ENCODE data around the gene SERTAD3.
"Not testable (repeated sequence)": the region's sequence is repeated elsewhere in the genome, so short reads cannot be mapped to it uniquely, and the experiment has no call there.

Gene SERTAD3

DNA sequence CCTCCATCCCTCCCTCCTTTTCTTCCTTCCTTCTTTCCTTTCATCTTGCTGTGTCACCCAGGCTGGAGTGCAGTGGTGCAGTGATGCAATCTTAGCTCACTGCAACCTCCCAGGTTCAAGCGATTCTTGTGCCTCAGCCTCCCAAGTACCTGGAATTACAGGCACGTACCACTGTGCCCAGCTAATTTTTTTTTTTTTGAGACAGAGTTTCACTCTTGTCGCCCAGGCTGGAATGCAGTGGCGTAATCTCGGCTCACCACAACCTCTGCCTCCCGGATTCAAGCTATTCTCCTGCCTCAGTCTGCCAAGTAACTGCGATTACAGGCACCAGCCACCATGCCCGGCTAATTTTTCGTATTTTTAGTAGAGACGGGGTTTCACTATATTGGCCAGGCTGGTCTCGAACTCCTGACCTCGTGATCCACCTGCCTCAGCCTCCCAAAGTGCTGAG is 19.5 kb upstream of the SERTAD3 start:
- not testable (repeated sequence) for H2AFZ ChIP-seq (ENCODE audit: low read depth, low read length); H3K79me1 ChIP-seq (replicated peaks; ENCODE audit: low read length, poor library complexity, severe bottlenecking); H4K91ac ChIP-seq (ENCODE audit: low read length); H4K8ac ChIP-seq (ENCODE audit: low read length); H3K4ac ChIP-seq (ENCODE audit: low read depth in 1 of 2, low read length in 2 of 2); H3K23ac ChIP-seq (ENCODE audit: low read length in 2 of 2); H2AK5ac ChIP-seq (ENCODE audit: low read length, severe bottlenecking); H3K18ac ChIP-seq (ENCODE audit: low read depth in 1 of 2, low read length in 2 of 2); H3K27me3 ChIP-seq (ENCODE audit: control insufficient read depth in 1 of 2, insufficient read depth in 1 of 2, low read length in 2 of 2); H2BK5ac ChIP-seq (ENCODE audit: low read depth, low read length, poor library complexity, severe bottlenecking); H2BK120ac ChIP-seq (ENCODE audit: low read depth, low read length); H2BK15ac ChIP-seq (ENCODE audit: low read depth, poor library complexity, severe bottlenecking); H3K36me3 ChIP-seq (ENCODE audit: control insufficient read depth in 1 of 2, insufficient read depth in 2 of 2, low read depth in 1 of 2, low read length in 2 of 2); H3K4me2 ChIP-seq (ENCODE audit: low read length, poor library complexity, severe bottlenecking); H3K9me3 ChIP-seq (ENCODE audit: control insufficient read depth, low read length); H3K27ac ChIP-seq (ENCODE audit: low read length, poor library complexity, severe bottlenecking); H2BK12ac ChIP-seq (ENCODE audit: low read length in 2 of 2); H3K14ac ChIP-seq (ENCODE audit: low read length in 2 of 2)
- Histone ChIP-seq H3K4me1 (ENCODE audit: control insufficient read depth, insufficient read depth, low read depth, low read length) (peaks cover 22% of the 10 kb centered on the region), H3K9ac (ENCODE audit: low read length) (peak overlapping the region; percentile 91), H3K4me3 (ENCODE audit: insufficient read depth in 1 of 2, low read depth in 1 of 2, low read length in 2 of 2) (peak overlapping the region in 1 of 2 experiments; percentile 83)
- WGBS, result 81% methylated on average over 10 of the region's 12 CpGs
- peak; percentile 38 for DNase-seq

- H3K4ac ChIP-seq (ENCODE audit: low read depth in 1 of 2, low read length in 2 of 2), result no peak overlapping the region
- no peak overlapping the region for H3K9ac ChIP-seq (ENCODE audit: low read length)
- H2BK5ac ChIP-seq (ENCODE audit: low read depth, low read length, poor library complexity, severe bottlenecking), result no peak overlapping the region
- no peak overlapping the region for H3K4me2 ChIP-seq (ENCODE audit: low read length, poor library complexity, severe bottlenecking)
- 87% methylated on average over 7 of the region's 7 CpGs for WGBS
- H2BK15ac ChIP-seq (ENCODE audit: low read depth, poor library complexity, severe bottlenecking), result no peak overlapping the region
- H3K27ac ChIP-seq (ENCODE audit: low read length, poor library complexity, severe bottlenecking), result no peak overlapping the region
- peaks cover 11% of the 10 kb centered on the region for H3K79me1 ChIP-seq (replicated peaks; ENCODE audit: low read length, poor library complexity, severe bottlenecking)
- peak overlapping the region in 1 of 2 experiments; percentile 16 for H3K23ac ChIP-seq (ENCODE audit: low read length in 2 of 2)
- H3K36me3 ChIP-seq (ENCODE audit: control insufficient read depth in 1 of 2, insufficient read depth in 2 of 2, low read depth in 1 of 2, low read length in 2 of 2), result peaks cover 12% of the 10 kb centered on the region in 2 experiments
- no peak overlapping the region for H2BK120ac ChIP-seq (ENCODE audit: low read depth, low read length)
- H2BK12ac ChIP-seq (ENCODE audit: low read length in 2 of 2), result no peak overlapping the region
- H4K8ac ChIP-seq (ENCODE audit: low read length), result no peak overlapping the region
- no peak for DNase-seq
- H3K9me3 ChIP-seq (ENCODE audit: control insufficient read depth, low read length), result no peaks in the 10 kb centered on the region
- H3K27me3 ChIP-seq (ENCODE audit: control insufficient read depth in 1 of 2, insufficient read depth in 1 of 2, low read length in 2 of 2), result peaks cover 0 to 6% of the 10 kb centered on the region in 2 experiments
- no peak overlapping the region for H3K18ac ChIP-seq (ENCODE audit: low read depth in 1 of 2, low read length in 2 of 2)
- peaks cover 17% of the 10 kb centered on the region for H3K4me1 ChIP-seq (ENCODE audit: control insufficient read depth, insufficient read depth, low read depth, low read length)
- no peak overlapping the region for H3K4me3 ChIP-seq (ENCODE audit: insufficient read depth in 1 of 2, low read depth in 1 of 2, low read length in 2 of 2)
- no peak overlapping the region for H4K91ac ChIP-seq (ENCODE audit: low read length)
- H2AK5ac ChIP-seq (ENCODE audit: low read length, severe bottlenecking), result no peak overlapping the region
- no peak overlapping the region for H2AFZ ChIP-seq (ENCODE audit: low read depth, low read length)
- H3K14ac ChIP-seq (ENCODE audit: low read length in 2 of 2), result no peak overlapping the region
These were observed 17.6 kb upstream of the SERTAD3 start for GRCh38 chr19:40461669-40462221.

- Histone ChIP-seq H3K27ac (ENCODE audit: low read length, poor library complexity, severe bottlenecking) (no peak overlapping the region), H2BK15ac (ENCODE audit: low read depth, poor library complexity, severe bottlenecking) (no peak overlapping the region), H3K4ac (ENCODE audit: low read depth in 1 of 2, low read length in 2 of 2) (no peak overlapping the region), H2BK12ac (ENCODE audit: low read length in 2 of 2) (no peak overlapping the region), H3K23ac (ENCODE audit: low read length in 2 of 2) (no peak overlapping the region), H2AK5ac (ENCODE audit: low read length, severe bottlenecking) (no peak overlapping the region), H4K91ac (ENCODE audit: low read length) (no peak overlapping the region), H4K8ac (ENCODE audit: low read length) (no peak overlapping the region), H2BK5ac (ENCODE audit: low read depth, low read length, poor library complexity, severe bottlenecking) (no peak overlapping the region), H3K4me1 (ENCODE audit: control insufficient read depth, insufficient read depth, low read depth, low read length) (peaks cover 8% of the 10 kb centered on the region), H3K36me3 (ENCODE audit: control insufficient read depth in 1 of 2, insufficient read depth in 2 of 2, low read depth in 1 of 2, low read length in 2 of 2) (peaks cover 12 to 23% of the 10 kb centered on the region in 2 experiments), H3K14ac (ENCODE audit: low read length in 2 of 2) (no peak overlapping the region), H3K27me3 (ENCODE audit: control insufficient read depth in 1 of 2, insufficient read depth in 1 of 2, low read length in 2 of 2) (no peaks in the 10 kb centered on the region), H3K4me3 (ENCODE audit: insufficient read depth in 1 of 2, low read depth in 1 of 2, low read length in 2 of 2) (no peak overlapping the region), H2BK120ac (ENCODE audit: low read depth, low read length) (no peak overlapping the region), H3K9ac (ENCODE audit: low read length) (no peak overlapping the region), H3K79me1 (replicated peaks; ENCODE audit: low read length, poor library complexity, severe bottlenecking) (peaks cover 11% of the 10 kb centered on the region), H3K18ac (ENCODE audit: low read depth in 1 of 2, low read length in 2 of 2) (no peak overlapping the region), H3K4me2 (ENCODE audit: low read length, poor library complexity, severe bottlenecking) (no peak overlapping the region), H3K9me3 (ENCODE audit: control insufficient read depth, low read length) (no peaks in the 10 kb centered on the region), H2AFZ (ENCODE audit: low read depth, low read length) (no peak overlapping the region)
- WGBS, result 100% methylated on average over 3 of the region's 3 CpGs
- no peak for DNase-seq
These were observed 16.1 kb upstream of the SERTAD3 start for GRCh38 chr19:40460185-40460584.

GRCh38 chr19:40458597-40458974 is 14.5 kb upstream of the SERTAD3 start:
- H2AFZ ChIP-seq (ENCODE audit: low read depth, low read length), result no peak overlapping the region
- no peak overlapping the region for H3K9ac ChIP-seq (ENCODE audit: low read length)
- no peak overlapping the region for H3K4ac ChIP-seq (ENCODE audit: low read depth in 1 of 2, low read length in 2 of 2)
- 91% methylated on average over 3 of the region's 3 CpGs for WGBS
- H3K14ac ChIP-seq (ENCODE audit: low read length in 2 of 2), result no peak overlapping the region
- H3K9me3 ChIP-seq (ENCODE audit: control insufficient read depth, low read length), result no peaks in the 10 kb centered on the region
- H3K4me3 ChIP-seq (ENCODE audit: insufficient read depth in 1 of 2, low read depth in 1 of 2, low read length in 2 of 2), result no peak overlapping the region
- no peak overlapping the region for H4K91ac ChIP-seq (ENCODE audit: low read length)
- no peak overlapping the region for H2BK120ac ChIP-seq (ENCODE audit: low read depth, low read length)
- DNase-seq, result no peak
- no peak overlapping the region for H3K23ac ChIP-seq (ENCODE audit: low read length in 2 of 2)
- peaks cover 12 to 27% of the 10 kb centered on the region in 2 experiments for H3K36me3 ChIP-seq (ENCODE audit: control insufficient read depth in 1 of 2, insufficient read depth in 2 of 2, low read depth in 1 of 2, low read length in 2 of 2)
- no peak overlapping the region for H2BK15ac ChIP-seq (ENCODE audit: low read depth, poor library complexity, severe bottlenecking)
- no peak overlapping the region for H3K27ac ChIP-seq (ENCODE audit: low read length, poor library complexity, severe bottlenecking)
- peaks cover 3% of the 10 kb centered on the region for H3K4me1 ChIP-seq (ENCODE audit: control insufficient read depth, insufficient read depth, low read depth, low read length)
- no peak overlapping the region for H3K4me2 ChIP-seq (ENCODE audit: low read length, poor library complexity, severe bottlenecking)
- no peaks in the 10 kb centered on the region for H3K27me3 ChIP-seq (ENCODE audit: control insufficient read depth in 1 of 2, insufficient read depth in 1 of 2, low read length in 2 of 2)
- H2BK12ac ChIP-seq (ENCODE audit: low read length in 2 of 2), result no peak overlapping the region
- no peak overlapping the region for H2AK5ac ChIP-seq (ENCODE audit: low read length, severe bottlenecking)
- H4K8ac ChIP-seq (ENCODE audit: low read length), result no peak overlapping the region
- peaks cover 9% of the 10 kb centered on the region for H3K79me1 ChIP-seq (replicated peaks; ENCODE audit: low read length, poor library complexity, severe bottlenecking)
- H2BK5ac ChIP-seq (ENCODE audit: low read depth, low read length, poor library complexity, severe bottlenecking), result no peak overlapping the region
- no peak overlapping the region for H3K18ac ChIP-seq (ENCODE audit: low read depth in 1 of 2, low read length in 2 of 2)
